HuH-7.5 (cell line): ENCODE data around the gene TRPC4.

Experiments
- DNase-seq: peaks from one replicate; pipeline ENCODE4 v3.0.0; 2011; ENCODE audit warnings: low spot score

The TRPC4 gene

GRCh38 chr13:37657134-37657533 is 212.4 kb downstream of the TRPC4 start:
- DNase-seq, result no peak

DNA sequence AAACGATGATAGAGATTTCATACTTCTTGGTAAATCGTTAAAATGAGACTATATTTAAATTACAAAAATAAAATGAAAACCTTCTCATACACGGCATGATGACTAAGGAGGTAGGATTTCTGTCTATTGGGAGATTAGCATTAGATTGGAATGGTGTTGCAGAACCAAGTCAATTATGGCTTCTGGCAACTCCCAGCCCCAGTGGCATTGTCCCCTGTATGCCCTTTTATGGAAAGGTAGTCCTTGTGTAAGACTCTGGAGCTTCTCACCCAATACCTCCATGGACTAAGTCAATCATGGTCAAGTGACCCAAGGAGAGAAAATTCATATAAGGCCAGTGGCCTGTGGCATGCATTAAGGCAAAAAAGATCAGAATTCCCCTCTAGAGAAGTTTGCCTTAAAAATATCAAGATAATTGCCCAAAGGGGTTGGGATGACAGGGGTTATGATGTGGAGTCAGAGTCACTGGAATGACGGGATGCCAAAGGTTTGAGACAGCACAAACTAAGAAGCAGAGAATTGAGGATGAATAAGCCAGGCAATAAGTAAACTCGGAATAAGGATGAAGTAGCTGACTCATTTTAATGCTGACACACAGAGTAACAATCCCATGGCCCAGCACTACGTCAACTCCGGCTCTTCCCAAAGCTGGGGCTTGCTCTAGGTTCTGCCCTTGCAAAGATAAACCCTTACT is 213.2 kb downstream of the TRPC4 start:
- DNase-seq, result no peak

- DNase-seq, result no peak
Observed at GRCh38 chr13:37652596-37652995, 217.0 kb downstream of the TRPC4 start.

DNA sequence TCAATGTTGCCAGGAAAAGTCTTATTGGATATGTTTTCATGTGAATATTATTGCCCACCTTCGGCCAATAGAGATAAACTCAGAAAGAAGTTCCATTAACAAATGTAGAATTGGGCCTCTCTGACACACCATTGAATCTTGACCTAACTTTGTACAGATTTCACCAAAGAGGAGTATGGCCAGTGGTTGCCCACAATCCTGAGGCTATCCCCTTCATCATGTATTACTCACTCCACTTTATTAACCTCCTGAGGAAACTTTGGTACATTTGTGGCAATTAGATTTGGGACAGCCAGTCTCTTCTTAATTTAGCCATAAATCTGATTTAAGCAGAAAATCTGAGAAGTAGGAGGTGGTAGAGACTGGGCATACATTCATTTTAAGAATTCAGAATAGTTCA is 217.7 kb downstream of the TRPC4 start:
- DNase-seq, result no peak

- no peak for DNase-seq
Observed at GRCh38 chr13:37648609-37649008, 221.0 kb downstream of the TRPC4 start.

- no peak for DNase-seq
Observed at GRCh38 chr13:37647031-37647650, 222.4 kb downstream of the TRPC4 start.

DNA sequence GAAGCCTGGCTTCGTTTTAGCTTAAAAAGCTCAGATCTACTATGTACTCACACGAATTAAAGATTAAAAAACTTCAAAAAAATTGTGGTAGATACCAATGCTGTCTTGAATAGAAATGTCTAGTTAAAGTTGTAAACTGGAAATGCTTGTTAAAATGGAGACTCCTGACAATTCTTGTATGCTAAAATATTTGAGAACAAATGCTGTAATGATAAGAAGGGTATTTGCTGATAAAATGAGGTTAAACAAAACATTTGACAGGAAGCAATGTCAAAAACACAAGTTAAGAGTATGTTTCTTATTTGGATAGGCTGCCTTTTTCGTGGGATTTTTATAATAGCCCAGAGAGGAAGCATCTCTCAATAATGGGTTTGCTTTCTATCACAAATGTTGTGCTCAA is 223.0 kb downstream of the TRPC4 start:
- DNase-seq, result no peak

GRCh38 chr13:37645181-37645740 is 224.3 kb downstream of the TRPC4 start:
- DNase-seq, result no peak

DNA sequence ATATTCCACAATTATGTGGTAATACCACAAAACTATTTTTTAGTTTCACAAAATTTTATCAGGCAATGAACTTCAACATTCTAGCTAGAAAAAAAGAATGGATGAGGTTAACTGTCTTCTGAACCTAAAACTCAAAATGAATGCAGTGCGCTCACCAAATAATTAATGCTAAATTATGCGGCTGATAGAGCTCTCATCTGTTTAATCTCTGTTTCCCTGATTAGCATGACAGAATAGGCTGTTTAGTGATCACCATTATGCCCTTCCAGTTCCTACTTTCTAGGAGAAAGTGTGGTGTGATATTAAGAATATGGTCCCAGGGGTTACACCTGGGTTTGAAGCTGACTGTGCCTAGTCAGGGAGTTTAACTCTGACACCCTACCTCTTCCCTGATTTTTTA is 228.2 kb downstream of the TRPC4 start:
- no peak for DNase-seq

DNA sequence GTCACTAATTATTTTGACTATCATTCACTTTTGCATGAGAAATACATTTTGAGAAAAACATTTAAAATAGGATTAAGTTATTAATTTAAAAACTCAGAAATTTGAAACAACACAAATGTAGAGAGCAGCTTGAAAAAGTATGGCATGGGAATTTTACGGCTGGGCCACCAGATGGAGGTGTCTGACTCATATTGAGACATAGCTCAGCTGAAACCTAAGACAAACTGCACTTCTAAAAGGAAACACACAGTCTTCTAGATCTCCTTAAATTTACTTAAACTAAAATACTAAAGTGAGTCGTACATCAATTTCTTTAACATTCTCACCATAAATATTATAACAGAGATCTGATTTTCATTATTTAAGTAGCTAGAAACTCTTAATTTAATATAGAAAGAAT is 229.1 kb downstream of the TRPC4 start:
- no peak for DNase-seq

- no peak for DNase-seq
Observed at GRCh38 chr13:37636701-37637100, 232.9 kb downstream of the TRPC4 start.

DNA sequence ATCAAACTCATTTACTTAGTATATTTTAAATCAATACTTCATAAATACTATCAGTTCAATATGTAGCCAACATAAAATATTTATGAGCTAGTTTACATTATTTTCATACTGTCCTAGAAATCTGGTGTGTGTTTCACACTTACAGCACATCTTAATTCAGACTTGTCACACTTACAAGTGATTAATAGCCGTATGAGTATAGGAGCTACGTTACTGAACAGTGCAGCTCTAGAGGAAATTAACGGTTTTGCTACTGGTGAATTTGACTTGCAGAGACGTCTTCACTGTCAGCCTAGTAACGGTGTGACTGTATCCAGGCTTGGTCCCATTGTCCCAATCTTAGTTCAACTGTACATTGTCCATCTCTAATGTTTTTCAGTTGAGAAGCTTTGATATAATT is 237.3 kb downstream of the TRPC4 start:
- no peak for DNase-seq

DNA sequence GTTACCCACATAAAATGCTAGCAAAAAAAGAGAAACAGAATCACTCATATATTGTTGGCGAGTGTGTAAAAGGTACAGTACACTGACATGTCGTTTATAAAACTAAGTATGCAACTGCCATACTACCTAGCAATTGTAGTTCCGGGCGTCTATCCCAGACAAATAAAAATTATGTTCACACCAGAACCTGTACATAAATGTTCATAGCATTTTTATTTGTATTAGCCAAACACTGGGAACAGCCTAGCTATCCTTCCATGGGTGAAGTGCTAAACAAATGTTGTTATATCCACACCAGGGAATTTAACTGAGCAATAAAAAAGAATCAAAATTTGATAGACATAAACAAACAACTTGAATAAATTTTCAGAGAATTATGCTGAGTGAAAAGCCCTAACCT is 242.1 kb downstream of the TRPC4 start:
- DNase-seq, result no peak

DNA sequence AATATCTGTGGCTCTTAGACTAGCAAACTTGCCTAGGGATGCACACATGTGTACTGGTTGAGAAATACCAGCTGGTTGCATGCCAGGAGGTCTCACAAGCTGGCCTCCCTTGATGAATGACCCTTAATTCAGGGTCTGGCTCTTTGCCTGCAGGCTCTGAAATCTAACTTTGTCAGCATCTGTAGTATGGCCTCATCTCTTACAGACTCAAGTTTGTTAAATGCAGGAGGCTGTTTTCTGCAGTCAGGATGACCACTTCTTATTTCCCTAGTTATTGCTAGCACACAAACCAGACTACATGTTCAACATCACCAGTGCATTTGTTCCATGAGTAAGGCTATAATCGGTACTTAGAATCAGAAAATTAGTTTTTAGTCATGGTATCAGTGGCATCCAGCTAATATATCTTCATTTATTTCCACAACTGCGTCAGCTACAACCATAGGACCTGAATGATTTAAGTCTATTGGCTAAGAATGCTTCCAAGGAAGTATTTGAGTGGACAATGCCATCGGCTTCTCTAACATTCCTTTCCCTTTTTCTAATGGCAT is 247.7 kb downstream of the TRPC4 start:
- DNase-seq, result no peak

GRCh38 chr13:37618554-37618953 is 251.0 kb downstream of the TRPC4 start:
- DNase-seq, result no peak

GRCh38 chr13:37617173-37617572 is 252.4 kb downstream of the TRPC4 start:
- DNase-seq, result no peak

- DNase-seq, result no peak
Observed at GRCh38 chr13:37616131-37616530, 253.4 kb downstream of the TRPC4 start.

GRCh38 chr13:37615276-37615675 is 254.3 kb downstream of the TRPC4 start:
- DNase-seq, result no peak

- no peak for DNase-seq
Observed at GRCh38 chr13:37613638-37614037, 255.9 kb downstream of the TRPC4 start.

- DNase-seq, result no peak
Observed at GRCh38 chr13:37613236-37613635, 256.3 kb downstream of the TRPC4 start.

DNA sequence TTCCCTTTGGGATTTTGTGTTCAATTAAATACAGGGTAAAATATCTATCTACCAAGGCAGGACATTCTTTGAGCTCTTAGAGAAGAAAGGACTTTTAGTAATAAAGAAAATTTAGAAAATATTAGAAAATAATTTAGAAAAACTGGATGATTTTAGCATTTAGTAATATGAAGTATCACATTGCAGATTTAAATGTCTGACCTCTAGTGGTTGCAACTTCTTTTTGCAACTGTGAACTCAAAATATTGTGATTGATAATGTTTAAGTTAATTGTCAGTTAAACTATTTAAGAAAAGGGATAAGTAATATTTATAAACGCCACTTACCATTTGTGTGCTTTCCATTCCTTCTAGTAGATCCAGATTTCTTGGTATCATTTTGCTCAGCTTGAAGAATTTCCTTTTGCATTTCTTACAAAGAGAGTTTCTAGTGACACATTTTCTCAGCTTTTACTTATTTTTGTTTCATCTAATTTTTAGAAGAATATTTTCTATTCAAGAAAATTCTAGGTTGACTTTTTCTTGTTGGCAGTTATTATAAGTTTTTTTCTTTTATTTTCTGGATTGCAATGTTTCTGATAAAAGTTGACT is 260.7 kb downstream of the TRPC4 start:
- DNase-seq, result no peak

DNA sequence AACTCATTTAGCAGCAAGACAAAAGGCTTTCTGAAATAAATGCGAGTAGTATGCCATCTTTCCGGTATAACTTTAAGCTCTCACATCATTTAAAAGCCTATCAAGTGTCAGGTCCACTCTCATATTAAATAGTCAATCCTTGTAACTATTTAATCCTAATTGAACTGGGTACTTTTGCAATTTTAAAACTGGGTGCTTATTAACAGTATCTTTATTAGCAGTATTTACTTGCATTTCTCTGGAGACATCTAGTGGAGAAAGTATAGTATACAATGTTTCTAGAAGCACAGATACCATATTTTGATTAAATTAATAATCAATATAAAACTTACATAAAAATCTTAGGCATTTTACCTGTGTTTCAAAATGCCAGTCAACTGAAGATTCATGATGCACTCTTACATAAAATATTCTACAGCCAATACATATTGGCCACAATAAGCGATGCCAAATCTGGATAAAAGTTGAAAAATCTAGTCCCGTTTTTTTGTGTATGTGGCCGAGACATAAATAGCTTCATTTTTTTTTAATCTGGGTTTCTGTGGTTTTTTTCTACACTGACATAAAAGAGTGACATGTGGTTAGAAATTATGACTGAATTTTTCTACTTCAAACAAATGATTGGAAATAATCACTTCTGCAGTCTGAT is 266.7 kb downstream of the TRPC4 start:
- no peak for DNase-seq
